HepG2 (cell line): ENCODE data around the gene SCN4B. TPM values are rescaled to one million over a fixed set of nuclear protein-coding genes. Genes with fewer than 3 reads are reported as not detected.

Experiments used
- CBX5 ChIP-seq: sonication (generic); formaldehyde crosslinking; IDR thresholded peaks from 2 replicates; pipeline ENCODE4 v1.4.0; 2020; ENCODE audit warnings: missing genetic modification reagents, borderline replicate concordance
- DZIP1 ChIP-seq: sonication (generic); formaldehyde crosslinking; IDR thresholded peaks from 2 replicates; pipeline ENCODE4 v1.5.0; 2020; ENCODE audit warnings: mild to moderate bottlenecking, missing genetic modification reagents
- FOSL2 ChIP-seq: sonication (generic); formaldehyde crosslinking; IDR thresholded peaks from 2 replicates; pipeline ENCODE4 v1.4.0; 2020; ENCODE audit warnings: missing genetic modification reagents
- GATAD1 ChIP-seq: IDR thresholded peaks from 2 replicates; pipeline ENCODE4 v1.6.1; 2016; ENCODE audit warnings: missing genetic modification reagents, missing compliant biosample characterization
- HNRNPUL1 ChIP-seq: fragments of 200-400 bp; formaldehyde crosslinking; IDR thresholded peaks from 2 replicates; pipeline ENCODE4 v1.6.1; 2017; ENCODE audit warnings: low read depth, mild to moderate bottlenecking, low read length, moderate library complexity
- MAFG ChIP-seq: sonication (generic); formaldehyde crosslinking; IDR thresholded peaks from 2 replicates; pipeline ENCODE4 v1.5.1; 2020; ENCODE audit warnings: mild to moderate bottlenecking, missing genetic modification reagents
- NCOR1 ChIP-seq: fragments of 200-600 bp; sonication (generic); IDR thresholded peaks from 2 replicates; pipeline ENCODE4 v1.7.0; 2017; ENCODE audit warnings: antibody characterized with exemption, low read length, borderline replicate concordance
- NFRKB ChIP-seq: fragments of 450-650 bp; IDR thresholded peaks from 2 replicates; pipeline ENCODE4 v1.6.1; 2017
- SETDB1 ChIP-seq: sonication (generic); formaldehyde crosslinking; IDR thresholded peaks from 2 replicates; pipeline ENCODE4 v1.5.1; 2020; ENCODE audit warnings: missing genetic modification reagents, mild to moderate bottlenecking, borderline replicate concordance
- THRA ChIP-seq: sonication (generic); formaldehyde crosslinking; IDR thresholded peaks from 2 replicates; pipeline ENCODE4 v1.4.0; 2020; ENCODE audit warnings: missing genetic modification reagents, borderline replicate concordance
- TOPORS ChIP-seq: sonication (generic); formaldehyde crosslinking; IDR thresholded peaks from 2 replicates; pipeline ENCODE4 v1.8.0; 2023; ENCODE audit warnings: mild to moderate bottlenecking, missing genetic modification reagents
- ZNF207 ChIP-seq: fragments of 450-650 bp; IDR thresholded peaks from 2 replicates; pipeline ENCODE4 v1.6.1; 2016; ENCODE audit warnings: antibody characterized with exemption, borderline replicate concordance
- ZSCAN12 ChIP-seq: sonication (generic); formaldehyde crosslinking; IDR thresholded peaks from 2 replicates; pipeline ENCODE4 v1.9.0; 2021; ENCODE audit warnings: mild to moderate bottlenecking, missing genetic modification reagents
- ZSCAN9 ChIP-seq: IDR thresholded peaks from 2 replicates; pipeline ENCODE4 v1.6.1; 2016; ENCODE audit warnings: borderline replicate concordance
- polyA plus RNA-seq, 8 experiments: library from polyadenylated mRNA; depleted of rRNA in 3 of 8; stranded (reverse) in 7 of 8; unstranded in 1 of 8; fragments of >200 nt; fragmentation: Illumina TruSeq in 4 of 8; extraction: Trizol in 4 of 8; gene quantifications; 2 replicates each; pipeline versions ENCODE4 v1.2.1 to v1.2.3, GENCODE V29; 2011 to 2016; ENCODE audit warnings: low read depth in 4 of 8, missing spikeins in 1 of 8, mixed read lengths in 1 of 8; ENCODE audit not compliant: insufficient read depth in 1 of 8
- total RNA-seq, 5 experiments: library from RNA; depleted of rRNA; stranded (reverse); fragments of >200 nt; fragmentation: Illumina TruSeq; extraction: Trizol; gene quantifications; 2 replicates each; pipeline ENCODE4 v1.2.3, GENCODE V29; 2016; ENCODE audit warnings: low read depth in 1 of 5
- TF ChIP-seq, protein P1 (sequence below): sonication (generic); formaldehyde crosslinking; IDR thresholded peaks from 2 replicates; pipeline ENCODE4 v1.4.0; 2020; ENCODE audit warnings: mild to moderate bottlenecking, missing genetic modification reagents
- TF ChIP-seq, protein P2 (sequence below): sonication (generic); formaldehyde crosslinking; IDR thresholded peaks from 2 replicates; pipeline ENCODE4 v1.4.0; 2020; ENCODE audit warnings: missing genetic modification reagents, borderline replicate concordance

The SCN4B gene
- total and polyA plus RNA-seq, 2 of the 13 experiments (the other 11 are each of a cell fraction or from before 2014, with no cell fraction given) = 0.04 to 0.29 TPM

DNA sequence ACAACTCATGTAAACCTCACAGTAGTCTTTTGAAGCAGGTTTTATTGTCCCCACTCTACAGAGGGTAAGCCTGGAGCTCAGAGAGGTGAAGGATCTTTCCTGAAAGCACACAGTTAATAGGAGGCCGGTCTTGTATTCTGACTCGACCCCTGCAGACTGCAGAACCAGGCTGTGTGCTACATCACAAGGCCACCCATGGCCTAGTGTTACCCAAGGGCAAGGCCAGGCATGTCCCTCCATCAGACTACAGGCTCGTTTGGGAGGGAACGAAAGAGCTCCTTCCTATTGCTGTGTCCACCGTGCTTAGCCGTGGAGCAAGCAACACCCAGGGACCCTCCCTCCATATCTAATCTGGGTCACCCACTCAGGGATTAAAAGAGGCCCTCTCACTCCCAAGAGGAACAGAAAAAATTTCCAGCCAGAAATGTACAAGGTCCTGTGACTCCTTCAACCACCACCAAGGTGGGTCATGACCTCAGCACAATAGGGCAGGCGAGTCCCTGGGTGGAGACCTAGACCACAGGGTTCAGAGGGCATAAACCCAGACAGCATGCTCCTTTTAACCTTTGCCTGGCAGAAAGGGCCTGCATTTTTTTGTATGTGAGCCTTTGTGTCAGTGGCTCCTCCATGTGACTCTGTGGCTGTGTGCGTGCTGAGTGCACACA is 59.6 kb downstream of the SCN4B start (continued):
- TF ChIP-seq DZIP1 (CRISPR knock-in tag) (no peak), THRA (CRISPR knock-in tag) (peak; percentile 77; the same call in 1 of the 2 replicates), ZSCAN9 (CRISPR knock-in tag) (no peak), ZSCAN12 (CRISPR knock-in tag) (no peak), NFRKB (no peak), SETDB1 (no peak), HNRNPUL1 (no peak), NCOR1 (peak; percentile 50; the same call in 1 of the 2 replicates), MAFG (CRISPR knock-in tag) (no peak), ZNF207 (no peak), TOPORS (no peak), GATAD1 (CRISPR knock-in tag) (no peak), CBX5 (CRISPR knock-in tag) (no peak), FOSL2 (CRISPR knock-in tag) (peak; percentile 29; the same call in 1 of the 2 replicates)
- TF ChIP-seq, protein P1, sequence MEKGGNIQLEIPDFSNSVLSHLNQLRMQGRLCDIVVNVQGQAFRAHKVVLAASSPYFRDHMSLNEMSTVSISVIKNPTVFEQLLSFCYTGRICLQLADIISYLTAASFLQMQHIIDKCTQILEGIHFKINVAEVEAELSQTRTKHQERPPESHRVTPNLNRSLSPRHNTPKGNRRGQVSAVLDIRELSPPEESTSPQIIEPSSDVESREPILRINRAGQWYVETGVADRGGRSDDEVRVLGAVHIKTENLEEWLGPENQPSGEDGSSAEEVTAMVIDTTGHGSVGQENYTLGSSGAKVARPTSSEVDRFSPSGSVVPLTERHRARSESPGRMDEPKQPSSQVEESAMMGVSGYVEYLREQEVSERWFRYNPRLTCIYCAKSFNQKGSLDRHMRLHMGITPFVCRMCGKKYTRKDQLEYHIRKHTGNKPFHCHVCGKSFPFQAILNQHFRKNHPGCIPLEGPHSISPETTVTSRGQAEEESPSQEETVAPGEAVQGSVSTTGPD = no peak
- TF ChIP-seq, protein P2, sequence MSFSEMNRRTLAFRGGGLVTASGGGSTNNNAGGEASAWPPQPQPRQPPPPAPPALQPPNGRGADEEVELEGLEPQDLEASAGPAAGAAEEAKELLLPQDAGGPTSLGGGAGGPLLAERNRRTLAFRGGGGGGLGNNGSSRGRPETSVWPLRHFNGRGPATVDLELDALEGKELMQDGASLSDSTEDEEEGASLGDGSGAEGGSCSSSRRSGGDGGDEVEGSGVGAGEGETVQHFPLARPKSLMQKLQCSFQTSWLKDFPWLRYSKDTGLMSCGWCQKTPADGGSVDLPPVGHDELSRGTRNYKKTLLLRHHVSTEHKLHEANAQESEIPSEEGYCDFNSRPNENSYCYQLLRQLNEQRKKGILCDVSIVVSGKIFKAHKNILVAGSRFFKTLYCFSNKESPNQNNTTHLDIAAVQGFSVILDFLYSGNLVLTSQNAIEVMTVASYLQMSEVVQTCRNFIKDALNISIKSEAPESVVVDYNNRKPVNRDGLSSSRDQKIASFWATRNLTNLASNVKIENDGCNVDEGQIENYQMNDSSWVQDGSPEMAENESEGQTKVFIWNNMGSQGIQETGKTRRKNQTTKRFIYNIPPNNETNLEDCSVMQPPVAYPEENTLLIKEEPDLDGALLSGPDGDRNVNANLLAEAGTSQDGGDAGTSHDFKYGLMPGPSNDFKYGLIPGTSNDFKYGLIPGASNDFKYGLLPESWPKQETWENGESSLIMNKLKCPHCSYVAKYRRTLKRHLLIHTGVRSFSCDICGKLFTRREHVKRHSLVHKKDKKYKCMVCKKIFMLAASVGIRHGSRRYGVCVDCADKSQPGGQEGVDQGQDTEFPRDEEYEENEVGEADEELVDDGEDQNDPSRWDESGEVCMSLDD (CRISPR knock-in tag) = no peak
